ENCODE results near the gene AKAP13.

GRCh38 chr15:85380217-85380811, at the start of gene AKAP13:
- TF ChIP-seq CTCF (conservative IDR thresholded peaks at IDR 0.05), result no peak
- no peak for TF ChIP-seq ZFX (IDR thresholded peaks at IDR 0.05)

All from C4-2B (cell line).